ENCODE data around the gene PATE2.

PATE2 gene

DNA sequence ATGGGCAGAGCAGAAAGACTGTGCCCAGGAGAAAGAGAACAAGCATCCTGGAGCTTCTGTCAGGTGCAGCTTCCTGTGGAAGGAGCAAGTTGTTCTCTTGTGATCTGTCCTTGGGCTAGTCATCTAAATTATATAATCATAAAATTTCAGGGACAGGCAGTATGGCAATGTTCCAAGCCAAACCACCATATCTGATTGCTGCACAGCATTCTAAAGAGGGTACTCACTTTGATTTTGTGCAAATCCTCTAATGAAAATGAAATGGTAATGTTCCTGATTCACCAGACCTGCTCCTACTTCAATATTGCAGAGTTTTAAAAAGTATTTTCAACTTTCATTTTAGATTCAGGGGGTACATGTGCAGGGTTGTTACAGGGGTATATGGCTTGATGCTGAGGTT lies at the start of gene PATE2:
PATE2 (minus strand) TSS at position 101 of the 400 bp plus-strand sequence; CDS start at position 46, 55 bp downstream.
- no peak for DNase-seq (ENCODE audit: low spot score)

DNA sequence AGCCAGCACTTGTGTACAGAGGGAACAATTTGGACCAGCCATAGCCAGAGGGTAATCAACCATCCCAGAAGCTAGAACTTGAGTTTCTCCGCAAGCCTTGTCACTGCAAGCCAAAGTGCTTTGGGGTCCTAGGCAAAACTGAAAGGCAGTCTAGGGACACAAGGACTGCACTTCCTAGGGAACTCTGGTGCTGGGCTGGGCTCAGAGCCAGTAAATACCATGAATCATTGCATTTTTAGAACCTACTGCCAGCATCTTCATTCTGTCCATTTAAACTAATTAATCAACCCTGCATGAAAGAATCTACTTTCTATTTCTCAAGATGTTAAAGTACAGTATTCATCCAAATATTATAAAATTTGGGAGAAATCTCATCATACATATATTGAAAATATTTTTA lies 29.3 kb upstream of the PATE2 start:
- no peak for DNase-seq (ENCODE audit: low spot score)

DNA sequence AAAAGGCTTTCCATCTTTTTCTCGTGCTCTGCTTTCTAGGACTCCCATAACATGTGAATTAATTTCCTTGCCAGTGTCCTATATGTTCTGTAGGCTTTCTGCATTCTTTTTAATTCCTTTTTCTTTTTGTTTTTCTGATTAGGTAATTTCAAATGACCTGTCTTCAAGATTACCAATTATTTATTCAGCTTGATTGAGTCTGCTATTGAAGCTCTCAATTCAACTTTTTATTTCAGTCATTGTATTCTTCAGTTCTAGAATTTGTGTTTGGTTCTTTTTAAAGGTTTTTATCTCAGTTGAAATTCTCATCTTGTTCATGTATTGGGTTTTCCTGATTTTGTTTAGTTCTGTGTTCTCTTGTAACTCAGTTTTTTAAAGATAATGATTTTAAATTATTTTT lies 23.8 kb upstream of the PATE2 start:
- DNase-seq (ENCODE audit: low spot score) = no peak

DNA sequence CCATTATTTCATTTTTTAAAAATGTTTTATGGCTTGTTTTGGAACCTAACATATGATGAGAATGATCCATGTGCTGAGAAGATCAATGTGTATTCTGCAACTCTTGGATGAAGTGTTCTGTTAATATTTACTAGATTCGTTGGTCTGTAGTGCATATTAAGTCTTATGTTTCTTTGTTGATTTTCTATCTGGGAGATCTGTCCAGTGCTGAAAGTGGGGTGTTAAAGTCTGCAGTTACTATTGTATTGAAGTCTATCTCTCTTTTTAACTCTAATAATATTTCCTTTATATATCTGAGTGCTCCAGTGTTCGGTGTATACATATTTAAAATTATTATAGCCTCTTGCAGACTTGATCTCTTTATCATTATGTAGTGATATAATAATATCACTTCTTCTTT lies 21.2 kb upstream of the PATE2 start:
- no peak for DNase-seq (ENCODE audit: low spot score)

DNA sequence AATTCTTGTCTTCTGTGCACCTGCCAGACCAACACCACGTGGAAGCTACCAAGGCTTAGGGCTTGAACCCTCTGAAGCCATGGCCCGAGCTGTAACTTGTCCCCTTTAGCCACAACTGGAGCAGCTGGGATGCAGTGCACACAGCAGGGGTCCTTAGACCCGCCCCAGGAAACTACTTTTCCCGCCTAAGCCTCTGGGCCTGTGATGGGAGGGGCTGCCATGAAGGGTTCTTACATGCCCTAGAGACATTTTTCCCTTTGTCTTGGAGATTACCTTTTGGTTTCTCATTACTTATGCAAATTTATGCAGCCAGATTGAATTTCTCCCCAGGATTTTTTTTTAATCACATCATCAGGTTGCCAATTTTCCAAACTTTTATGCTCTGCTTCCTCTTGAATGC lies 19.0 kb upstream of the PATE2 start:
- no peak for DNase-seq (ENCODE audit: low spot score)

DNA sequence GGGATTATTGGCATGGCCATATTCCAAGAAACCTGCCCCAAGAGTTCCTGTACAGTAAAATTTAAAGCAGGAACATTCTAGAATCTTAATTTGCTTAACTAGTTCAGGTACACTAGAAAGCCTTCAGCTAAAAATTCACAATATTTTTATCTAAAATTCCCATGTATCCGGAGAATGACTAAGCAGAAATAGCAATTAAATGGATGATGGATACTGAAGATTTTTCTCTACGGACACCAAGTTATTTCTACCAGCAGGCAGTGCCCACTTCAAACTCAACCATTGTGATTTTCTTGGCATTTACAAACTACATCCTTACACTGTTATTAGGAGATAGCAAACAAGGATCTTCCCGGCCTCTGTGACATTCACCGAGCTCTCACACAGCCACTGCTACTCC lies 12.2 kb upstream of the PATE2 start:
- DNase-seq (ENCODE audit: low spot score) = no peak

DNA sequence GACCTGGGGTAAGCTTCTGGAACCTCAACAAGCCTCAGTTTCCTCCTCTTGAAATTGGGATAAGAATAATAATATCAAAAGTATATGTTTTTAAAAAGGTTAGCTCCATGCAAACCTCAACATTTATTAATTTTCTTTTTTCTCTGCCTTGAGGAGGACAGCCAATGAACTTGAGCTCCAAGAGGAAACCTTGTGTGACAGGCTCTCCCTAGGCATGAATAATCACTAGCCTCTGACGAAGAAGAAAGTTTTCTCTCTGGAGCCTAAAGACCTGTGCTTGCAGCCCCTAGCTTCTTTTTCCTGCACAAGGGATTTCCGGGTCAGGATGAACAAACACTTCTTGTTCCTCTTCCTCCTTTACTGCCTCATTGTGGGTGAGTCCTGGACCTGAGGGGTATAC lies 9.2 kb upstream of the PATE2 start, which contains the start of gene PATE3:
PATE3 (plus strand) TSS at position 301 of the 400 bp plus-strand sequence; CDS start at position 326, 25 bp downstream.
- DNase-seq (ENCODE audit: low spot score) = no peak

DNA sequence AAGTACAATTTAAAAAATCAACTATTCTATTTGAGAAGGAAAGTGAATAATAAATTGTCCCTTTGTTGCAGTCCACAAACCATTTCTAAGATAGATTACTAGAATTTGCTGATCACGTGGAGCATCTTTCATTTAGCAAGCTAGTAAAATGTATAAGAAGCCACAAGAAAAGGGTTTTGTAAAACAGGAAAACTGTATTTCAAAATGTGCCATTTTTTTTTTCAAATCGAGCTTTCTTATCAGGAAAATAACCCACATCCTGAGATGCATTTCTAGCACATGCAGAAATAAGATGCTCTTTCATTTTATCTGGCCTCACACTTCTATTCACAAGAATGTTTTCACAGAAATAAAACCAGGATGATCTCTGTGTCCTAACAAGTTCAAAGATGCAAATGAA lies 6.0 kb upstream of the PATE2 start:
- DNase-seq (ENCODE audit: low spot score) = no peak

DNA sequence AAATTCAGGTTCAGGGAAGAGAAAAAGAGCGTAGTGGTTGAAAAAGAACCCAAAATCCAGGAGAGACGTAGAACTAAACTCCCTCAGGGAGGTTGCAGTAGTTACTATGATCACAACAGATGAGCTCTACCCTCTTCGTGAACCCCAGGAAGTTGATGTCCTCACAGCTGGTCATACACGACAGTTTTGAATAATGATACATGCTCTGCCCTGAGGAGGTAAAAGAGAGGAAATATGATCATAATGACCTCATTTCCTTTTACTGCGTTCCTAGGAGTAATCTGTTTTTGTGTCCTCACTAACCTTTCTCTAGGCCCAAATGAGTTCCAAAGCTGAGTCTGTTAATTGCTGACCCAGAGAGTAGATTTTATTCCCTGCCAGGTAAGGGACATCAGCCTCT lies 1.3 kb downstream of the PATE2 start:
- DNase-seq (ENCODE audit: low spot score) = no peak

DNA sequence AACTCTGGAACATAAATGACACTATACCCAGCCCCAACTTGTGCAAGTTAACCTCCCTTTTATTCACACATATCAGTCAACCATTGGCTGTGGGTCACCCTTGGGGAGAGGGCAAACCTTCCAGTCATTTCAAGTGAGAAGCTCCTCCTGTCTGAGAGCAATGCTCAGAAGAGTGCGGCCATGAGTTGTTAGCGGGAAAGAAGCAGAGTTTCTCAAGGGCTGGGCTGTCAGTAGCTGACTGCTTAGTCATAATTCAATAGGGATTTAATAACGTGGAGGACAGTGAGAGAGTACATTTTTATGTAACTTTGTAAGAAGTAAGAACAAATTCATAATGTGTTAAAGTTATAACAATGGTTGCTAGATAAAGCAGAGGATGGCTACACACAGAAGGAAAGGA lies 5.1 kb downstream of the PATE2 start:
- no peak for DNase-seq (ENCODE audit: low spot score)

DNA sequence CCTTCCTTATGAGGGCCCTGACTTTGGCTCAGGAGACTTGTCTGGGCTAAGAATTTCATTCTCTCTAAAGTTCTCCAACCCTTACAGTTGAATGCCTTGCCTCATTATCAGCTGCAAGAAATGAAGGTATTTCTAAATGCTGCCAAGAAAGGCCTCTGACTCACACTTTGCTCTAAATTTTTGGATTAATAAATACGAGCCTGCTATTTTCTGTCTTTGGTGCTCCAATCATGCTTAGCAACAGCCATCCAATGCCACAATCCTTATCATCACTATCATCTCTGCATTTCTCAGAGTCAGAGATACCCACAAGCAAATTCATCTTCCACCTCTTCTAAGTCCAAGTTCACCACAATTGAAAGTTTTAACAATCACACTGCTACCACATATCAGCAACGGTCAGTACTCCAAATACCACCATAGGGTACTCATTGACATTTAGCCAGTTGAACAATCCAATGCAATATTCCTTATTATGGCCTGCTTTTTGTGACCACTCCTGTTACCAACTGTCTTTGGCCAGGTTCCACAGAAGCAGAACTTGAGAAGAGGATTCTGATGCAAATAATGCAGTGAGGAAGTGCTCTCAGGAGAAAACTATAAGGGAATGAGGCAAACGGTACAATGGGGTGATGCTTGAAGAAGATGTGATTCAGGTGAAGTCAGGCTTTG lies 5.7 kb downstream of the PATE2 start:
- DNase-seq (ENCODE audit: low spot score) = no peak

DNA sequence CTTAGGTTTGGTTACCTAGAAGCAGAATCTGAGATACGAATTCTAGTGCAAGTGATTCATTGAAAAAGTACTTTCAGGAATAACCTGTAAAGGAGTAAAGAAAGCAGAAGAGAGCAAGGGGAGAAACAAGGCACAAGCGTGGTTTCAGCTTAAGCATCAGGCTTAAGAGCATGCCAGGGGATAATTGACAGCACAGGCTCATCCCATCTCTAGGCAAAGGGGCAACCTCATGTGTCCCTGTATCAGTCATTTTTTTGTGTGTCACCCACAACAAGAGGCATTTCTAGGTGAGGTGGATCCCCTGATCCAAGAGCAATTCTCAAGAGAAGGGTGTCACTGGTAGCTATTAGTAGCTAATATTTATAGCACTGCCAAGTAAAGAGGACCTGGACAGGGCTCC lies 8.0 kb downstream of the PATE2 start:
- no peak for DNase-seq (ENCODE audit: low spot score)

DNA sequence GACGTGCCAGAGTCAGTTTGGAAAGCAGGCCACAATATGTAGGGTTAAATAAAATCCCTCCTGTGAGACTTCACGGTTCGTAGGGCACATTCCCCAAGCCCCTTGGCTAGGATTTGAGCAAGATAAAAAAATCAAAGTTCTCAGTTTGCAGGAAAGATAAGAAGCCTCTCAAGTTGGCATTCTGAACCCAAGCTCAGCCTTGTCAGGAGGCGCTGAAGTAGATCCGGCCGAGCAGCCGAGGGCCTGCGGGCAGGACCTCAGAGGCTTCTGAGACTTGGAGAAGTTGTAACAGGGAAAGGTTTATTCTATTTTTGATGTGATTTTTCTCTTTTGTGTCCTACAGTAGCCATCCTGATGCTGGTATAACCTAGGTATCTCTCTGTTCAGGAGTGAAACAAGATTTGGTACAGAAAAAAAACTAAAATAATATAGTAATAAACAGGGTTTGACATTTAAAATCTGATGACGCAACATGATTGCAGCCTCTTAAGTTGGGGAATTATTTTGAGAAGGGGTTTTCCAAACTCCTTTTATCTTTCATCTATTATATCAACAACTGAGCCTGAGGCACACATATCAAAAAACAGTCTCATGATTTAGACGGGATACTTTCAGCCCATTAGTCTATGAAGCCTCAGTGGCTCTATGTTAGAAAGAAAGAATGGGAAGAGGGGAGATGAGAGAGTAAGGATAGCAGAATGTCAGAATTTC lies 10.1 kb downstream of the PATE2 start:
- no peak for DNase-seq (ENCODE audit: low spot score)

DNA sequence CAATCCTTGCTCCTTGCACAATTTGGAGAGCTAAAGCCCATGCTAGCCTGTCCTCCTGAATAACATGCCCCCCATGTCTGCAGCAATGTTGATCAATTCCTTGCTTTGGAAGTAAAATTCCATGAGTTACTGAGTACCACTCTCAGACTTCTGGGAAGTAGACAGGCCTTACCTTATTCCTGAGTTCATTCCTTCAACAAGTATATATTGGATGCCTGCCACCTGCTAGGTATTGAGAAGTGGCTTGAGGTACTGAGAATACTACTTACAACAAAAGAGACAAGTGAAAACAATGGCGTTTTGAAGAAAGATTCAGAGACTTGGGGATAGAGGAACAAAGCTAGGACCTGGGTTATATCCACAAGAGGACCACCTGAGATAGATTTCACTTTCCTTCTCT lies 12.4 kb downstream of the PATE2 start:
- no peak for DNase-seq (ENCODE audit: low spot score)

DNA sequence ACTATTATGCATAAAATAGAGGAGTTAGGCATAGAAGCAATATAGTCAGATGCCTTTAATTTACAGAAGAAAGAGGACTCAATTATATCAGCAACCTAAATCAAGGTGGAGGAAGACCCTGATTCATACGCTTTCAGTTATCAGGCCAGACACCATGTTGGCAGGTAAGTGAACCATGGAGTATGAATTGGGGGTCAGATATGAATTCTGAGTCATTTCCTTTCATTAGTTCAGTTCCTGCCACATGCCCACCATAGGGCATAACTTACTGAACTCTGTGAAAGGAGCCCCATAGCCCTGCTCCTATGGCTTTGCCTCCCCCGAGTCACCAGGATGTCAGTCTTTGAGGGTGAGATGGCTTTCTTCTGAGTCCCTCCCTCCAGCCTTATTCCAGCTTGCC lies 15.1 kb downstream of the PATE2 start:
- no peak for DNase-seq (ENCODE audit: low spot score)

DNA sequence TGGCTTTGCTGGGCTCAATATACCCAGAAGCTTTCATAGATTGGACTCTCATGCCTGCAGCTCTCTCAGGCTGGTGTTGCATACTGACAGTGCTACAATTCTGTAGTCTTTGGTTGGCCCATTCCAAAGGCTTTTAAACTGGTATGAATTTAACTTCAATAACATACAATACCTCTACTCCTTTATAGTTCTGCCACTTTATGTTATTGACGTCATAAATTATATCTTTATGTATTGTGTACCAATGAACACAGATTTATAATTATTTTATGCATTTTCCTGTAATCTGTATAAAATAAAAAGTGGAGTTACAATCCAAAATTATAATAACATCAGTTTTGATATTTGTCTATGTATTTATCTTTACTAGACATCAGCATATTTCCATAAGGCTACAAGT lies 16.2 kb downstream of the PATE2 start:
- DNase-seq (ENCODE audit: low spot score) = no peak

DNA sequence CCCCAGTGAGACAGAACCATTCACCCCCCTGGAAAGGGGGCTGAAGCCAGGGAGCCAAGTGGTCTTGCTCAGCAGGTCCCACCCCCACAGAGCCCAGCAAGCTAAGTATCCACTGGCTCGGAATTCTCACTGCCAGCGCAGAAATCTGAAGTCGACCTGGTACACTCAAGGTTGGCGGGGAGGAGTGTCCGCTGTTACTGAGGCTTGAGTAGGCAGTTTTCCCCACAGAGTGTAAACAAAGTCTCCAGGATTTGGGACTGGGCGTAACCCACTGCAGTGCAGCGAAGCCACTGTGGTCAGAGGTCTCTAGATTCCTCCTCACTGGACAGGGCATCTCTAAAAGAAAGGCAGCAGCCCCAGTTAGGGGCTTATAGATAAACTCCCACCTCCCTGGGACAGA lies 22.6 kb downstream of the PATE2 start:
- no peak for DNase-seq (ENCODE audit: low spot score)

DNA sequence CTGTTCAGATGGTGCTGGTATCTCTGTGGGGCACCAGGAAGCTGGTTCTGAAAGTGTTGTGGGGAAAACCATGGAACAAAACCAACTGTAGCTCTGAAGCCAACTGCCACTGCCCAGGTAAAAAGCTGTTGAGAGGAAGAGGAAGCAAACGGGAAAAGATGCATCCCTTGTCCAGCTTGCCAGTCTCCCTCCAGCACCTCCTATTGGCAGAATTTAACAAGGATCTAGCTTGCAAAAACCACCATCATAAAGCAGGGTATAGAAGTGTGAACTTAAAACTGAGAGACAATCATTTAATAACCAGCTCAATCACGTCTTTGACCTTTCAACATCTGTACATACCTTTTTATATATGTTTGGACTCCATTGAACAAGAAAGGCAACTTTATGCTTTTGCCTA lies 28.0 kb downstream of the PATE2 start:
- no peak for DNase-seq (ENCODE audit: low spot score)

DNA sequence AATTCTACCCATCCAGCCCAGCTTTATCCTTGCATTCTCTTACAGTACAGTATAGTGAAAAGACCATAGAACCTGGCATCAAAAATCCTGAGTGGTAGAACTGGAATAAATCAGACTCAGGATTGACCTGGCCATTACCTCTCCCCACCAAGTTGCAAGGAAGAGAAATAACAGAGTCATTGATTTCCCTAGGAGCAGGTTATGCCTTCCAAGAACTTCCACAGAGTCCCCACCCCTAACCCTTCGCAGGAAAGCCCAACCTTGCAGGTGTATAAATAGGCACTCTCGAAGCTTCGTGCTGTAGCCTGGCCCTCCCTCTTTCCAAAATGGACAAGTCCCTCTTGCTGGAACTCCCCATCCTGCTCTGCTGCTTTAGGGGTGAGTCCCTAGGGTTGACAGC lies 32.6 kb downstream of the PATE2 start, which contains the start of gene PATE1:
PATE1 (plus strand) TSS at position 301 of the 400 bp plus-strand sequence; CDS start at position 327, 26 bp downstream.
- DNase-seq (ENCODE audit: low spot score) = no peak

DNA sequence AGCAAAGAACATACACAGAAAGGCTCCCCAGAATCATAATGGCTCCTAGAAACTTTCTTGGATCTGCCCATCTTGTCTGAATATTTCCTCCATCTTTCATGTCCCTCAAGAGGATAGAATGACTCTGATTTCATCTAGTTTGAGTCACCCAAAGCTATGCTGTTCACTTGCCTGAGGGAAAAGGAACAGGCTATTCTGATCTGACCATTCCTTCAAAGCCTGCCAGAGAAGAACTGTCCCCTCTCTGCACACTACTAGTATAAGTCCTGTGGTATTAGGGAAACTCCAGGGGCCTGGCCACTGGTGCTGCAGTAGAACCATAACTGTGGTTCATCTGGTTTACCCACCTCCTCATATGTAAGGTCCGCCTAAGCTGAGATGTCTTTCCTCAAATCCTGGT lies 34.9 kb downstream of the PATE2 start:
- DNase-seq (ENCODE audit: low spot score) = no peak

DNA sequence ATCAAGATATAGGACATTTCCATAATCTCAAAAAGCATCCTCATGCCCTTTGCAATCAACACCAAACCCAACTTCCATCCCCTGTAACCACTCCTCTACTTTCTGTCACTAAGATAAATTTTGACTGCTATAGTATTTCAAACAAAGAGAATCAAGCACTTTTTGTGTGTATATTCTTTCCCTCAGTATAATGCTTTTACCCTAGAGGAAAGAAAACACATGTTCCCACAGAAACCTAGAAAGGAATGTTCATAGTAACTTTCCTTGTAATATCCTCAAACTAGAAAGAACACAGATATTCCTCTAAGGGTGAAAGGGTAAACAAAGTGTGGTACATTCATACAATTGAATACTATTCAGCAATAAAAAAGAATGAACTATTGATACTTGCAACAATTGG lies 38.0 kb downstream of the PATE2 start:
- DNase-seq (ENCODE audit: low spot score) = no peak

DNA sequence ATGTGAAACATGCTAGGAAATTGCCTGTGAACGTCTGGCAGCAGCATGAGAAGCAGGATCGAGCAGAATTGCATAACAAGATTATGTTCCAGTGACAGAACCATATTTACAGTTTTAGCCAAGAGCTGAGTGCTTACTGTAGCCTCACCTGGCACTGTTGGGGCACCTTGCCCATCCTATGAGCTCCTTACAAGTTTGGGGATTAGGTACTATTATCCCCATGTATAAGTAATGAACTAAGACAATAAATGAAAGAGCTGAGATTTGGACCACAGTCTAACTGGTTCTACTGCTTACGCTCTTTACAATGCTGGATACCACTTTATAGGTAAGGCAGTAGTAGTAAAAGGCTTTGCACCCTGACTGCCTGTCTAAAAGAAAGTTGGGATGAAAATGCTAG lies 49.7 kb downstream of the PATE2 start:
- no peak for DNase-seq (ENCODE audit: low spot score)

Measured in COLO829 (cell line).